ENCODE results near the gene SRCIN1. TPM values are rescaled to one million over a fixed set of nuclear protein-coding genes. Genes with fewer than 3 reads are reported as not detected.
"Not testable (repeated sequence)": the region's sequence is repeated elsewhere in the genome, so short reads cannot be mapped to it uniquely, and the experiment has no call there.

The SRCIN1 gene
- total RNA-seq, 1 experiment from 2014 or later = 16.7 TPM

DNA sequence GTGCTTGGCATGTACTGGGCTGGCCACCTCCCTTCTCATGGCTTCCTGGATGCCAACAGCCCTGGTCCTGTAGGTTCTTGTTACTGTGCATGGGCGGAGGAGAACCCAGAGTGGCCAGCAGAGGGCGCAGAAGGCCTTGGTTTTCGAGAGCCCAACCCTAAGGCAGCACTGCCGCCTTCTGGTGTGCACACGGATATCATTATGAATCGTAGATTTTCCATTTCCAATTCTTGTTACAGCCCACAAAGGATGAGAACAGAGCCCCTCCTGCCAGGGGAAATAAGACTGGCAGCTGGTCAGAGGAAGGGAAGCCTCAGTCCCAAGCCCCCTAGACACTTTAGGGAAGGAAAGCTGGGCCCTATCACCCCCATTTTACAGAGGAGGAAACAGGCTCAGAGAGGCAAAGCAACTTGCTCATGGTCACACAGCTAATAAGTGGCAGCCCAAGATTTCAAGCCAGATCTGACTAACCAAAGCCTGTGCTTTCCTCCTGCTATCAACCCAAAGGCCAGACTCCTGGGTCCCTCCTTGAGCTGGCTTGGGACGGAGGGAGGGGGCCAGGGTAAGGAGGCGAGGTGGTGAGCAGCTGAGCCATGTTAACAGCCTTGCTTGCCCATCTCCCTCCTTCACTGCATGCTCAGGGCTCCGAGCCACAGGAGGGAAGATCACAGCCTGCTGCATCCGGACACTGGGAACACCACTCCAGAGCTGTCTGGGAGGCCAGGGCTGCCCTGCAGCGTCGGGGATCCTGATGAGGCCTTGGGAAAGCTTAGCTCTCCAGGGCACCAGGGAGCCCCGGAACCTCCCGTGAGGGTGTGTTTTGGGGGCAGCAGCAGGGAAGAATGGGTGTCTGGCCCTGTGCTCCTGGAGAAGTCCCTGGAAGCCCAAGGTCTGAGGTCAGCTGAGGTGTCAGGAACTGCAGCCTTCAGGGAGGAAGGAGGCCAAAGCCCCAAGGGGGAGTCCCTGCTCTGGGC lies 113.4 kb downstream of the SRCIN1 start:
- H3K4me2 ChIP-seq; BruUV-seq (replicated peaks); H4K20me1 ChIP-seq (ENCODE audit: insufficient read depth); H3K9me2 ChIP-seq (ENCODE audit: insufficient read depth); H3K4me1 ChIP-seq (replicated peaks; ENCODE audit: insufficient read depth); H3K27ac ChIP-seq; H3K9me3 ChIP-seq (ENCODE audit: insufficient read depth, low read depth); H3K79me2 ChIP-seq (ENCODE audit: low read depth); POLR2A ChIA-PET (ENCODE audit: unreplicated experiment); H3K36me3 ChIP-seq (ENCODE audit: low read depth); H2AFZ ChIP-seq; H3F3A ChIP-seq (ENCODE audit: insufficient read depth, low read depth); H3K27me3 ChIP-seq (ENCODE audit: insufficient read depth, low read depth); H3K4me3 ChIP-seq: not testable (repeated sequence)
- intact Hi-C loops (cut with micrococcal nuclease; ENCODE audit: unreplicated experiment) = loop anchor here (1.0 kb wide), 3 partner anchors 92 to 175 kb away; no protein-coding TSS in a partner anchor
- peak; percentile 72 to 89 for DNase-seq
- CTCF ChIA-PET = interaction anchor here (0.5 to 0.7 kb wide), 2 partner anchors 608 to 849 kb away, joined by 3 read pairs; no protein-coding TSS in a partner anchor
- TF ChIP-seq, protein P1, sequence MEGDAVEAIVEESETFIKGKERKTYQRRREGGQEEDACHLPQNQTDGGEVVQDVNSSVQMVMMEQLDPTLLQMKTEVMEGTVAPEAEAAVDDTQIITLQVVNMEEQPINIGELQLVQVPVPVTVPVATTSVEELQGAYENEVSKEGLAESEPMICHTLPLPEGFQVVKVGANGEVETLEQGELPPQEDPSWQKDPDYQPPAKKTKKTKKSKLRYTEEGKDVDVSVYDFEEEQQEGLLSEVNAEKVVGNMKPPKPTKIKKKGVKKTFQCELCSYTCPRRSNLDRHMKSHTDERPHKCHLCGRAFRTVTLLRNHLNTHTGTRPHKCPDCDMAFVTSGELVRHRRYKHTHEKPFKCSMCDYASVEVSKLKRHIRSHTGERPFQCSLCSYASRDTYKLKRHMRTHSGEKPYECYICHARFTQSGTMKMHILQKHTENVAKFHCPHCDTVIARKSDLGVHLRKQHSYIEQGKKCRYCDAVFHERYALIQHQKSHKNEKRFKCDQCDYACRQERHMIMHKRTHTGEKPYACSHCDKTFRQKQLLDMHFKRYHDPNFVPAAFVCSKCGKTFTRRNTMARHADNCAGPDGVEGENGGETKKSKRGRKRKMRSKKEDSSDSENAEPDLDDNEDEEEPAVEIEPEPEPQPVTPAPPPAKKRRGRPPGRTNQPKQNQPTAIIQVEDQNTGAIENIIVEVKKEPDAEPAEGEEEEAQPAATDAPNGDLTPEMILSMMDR (conservative IDR thresholded peaks at IDR 0.05) = peak; percentile 68; the same call in 1 of the 2 replicates

DNA sequence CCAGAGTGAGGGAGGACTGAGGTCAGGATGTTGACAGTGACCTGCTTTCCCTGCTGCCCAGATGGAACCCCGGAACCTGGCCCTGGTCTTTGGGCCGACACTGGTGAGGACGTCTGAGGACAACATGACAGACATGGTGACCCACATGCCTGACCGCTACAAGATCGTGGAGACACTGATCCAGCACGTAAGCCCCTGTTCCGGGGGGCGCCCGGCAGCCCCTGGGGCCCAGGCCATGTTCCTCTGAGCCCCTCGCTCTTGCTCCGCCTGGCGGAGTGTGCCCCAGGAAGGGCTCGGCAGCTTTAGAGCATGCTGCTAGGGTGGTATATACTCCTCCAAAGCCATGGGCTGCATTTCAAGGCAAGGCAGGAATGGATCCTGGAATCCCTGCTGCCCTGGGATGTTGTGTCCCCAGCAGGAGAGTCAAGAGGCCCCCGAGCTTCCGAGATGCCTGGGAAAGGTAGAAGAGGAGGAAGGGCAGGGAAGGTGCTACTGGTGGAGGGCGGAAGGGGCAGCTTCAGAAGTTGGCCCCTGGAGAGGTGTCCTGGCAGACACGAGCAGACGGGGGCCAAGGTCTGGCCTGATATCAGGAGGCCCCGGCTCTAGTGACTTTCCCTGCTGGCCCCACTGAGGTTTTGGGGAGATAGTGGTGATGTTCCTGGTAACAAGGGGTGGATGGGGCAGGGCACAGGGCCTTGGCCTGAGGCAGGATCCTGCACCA lies 114.2 kb downstream of the SRCIN1 start:
- POLR2A ChIA-PET (ENCODE audit: unreplicated experiment); DNase-seq; H3K4me1 ChIP-seq (replicated peaks; ENCODE audit: insufficient read depth); H2AFZ ChIP-seq; BruUV-seq (replicated peaks); H3K9me3 ChIP-seq (ENCODE audit: insufficient read depth, low read depth); H3K27me3 ChIP-seq (ENCODE audit: insufficient read depth, low read depth); H4K20me1 ChIP-seq (ENCODE audit: insufficient read depth); H3K36me3 ChIP-seq (ENCODE audit: low read depth); CTCF ChIA-PET; H3F3A ChIP-seq (ENCODE audit: insufficient read depth, low read depth); H3K79me2 ChIP-seq (ENCODE audit: low read depth); H3K4me2 ChIP-seq; H3K27ac ChIP-seq; H3K4me3 ChIP-seq; H3K9me2 ChIP-seq (ENCODE audit: insufficient read depth): not testable (repeated sequence)
- intact Hi-C loops (cut with micrococcal nuclease; ENCODE audit: unreplicated experiment) = loop anchor here (1.0 kb wide), 3 partner anchors 93 to 176 kb away; no protein-coding TSS in a partner anchor

DNA sequence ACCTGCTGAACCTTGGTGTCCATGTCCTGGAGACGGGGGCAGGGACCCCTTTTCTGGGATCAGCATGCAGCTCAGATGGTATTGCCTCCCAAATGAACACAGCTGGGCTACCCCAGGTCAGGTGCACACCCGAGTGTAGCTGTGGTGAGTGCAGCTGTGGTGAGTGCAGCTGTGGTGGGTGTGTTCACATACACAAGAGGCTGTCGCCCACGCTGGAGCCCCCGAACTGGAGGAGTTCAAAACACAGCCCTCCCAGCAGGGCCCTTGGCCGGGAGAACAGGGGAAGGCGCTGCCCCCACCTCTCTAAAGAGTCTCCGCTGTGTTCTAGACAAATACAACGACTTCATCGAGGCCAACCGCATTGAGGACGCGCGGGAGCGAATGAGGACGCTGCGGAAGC lies 116.0 kb downstream of the SRCIN1 start:
- H3K27ac ChIP-seq; intact Hi-C loops (cut with micrococcal nuclease; ENCODE audit: unreplicated experiment); POLR2A ChIA-PET (ENCODE audit: unreplicated experiment); H3K79me2 ChIP-seq (ENCODE audit: low read depth); DNase-seq; H3K9me2 ChIP-seq (ENCODE audit: insufficient read depth); H3K4me3 ChIP-seq; BruUV-seq (replicated peaks); H4K20me1 ChIP-seq (ENCODE audit: insufficient read depth); H2AFZ ChIP-seq; H3K9me3 ChIP-seq (ENCODE audit: insufficient read depth, low read depth); H3F3A ChIP-seq (ENCODE audit: insufficient read depth, low read depth); H3K4me2 ChIP-seq; CTCF ChIA-PET; H3K4me1 ChIP-seq (replicated peaks; ENCODE audit: insufficient read depth); H3K36me3 ChIP-seq (ENCODE audit: low read depth); H3K27me3 ChIP-seq (ENCODE audit: insufficient read depth, low read depth): not testable (repeated sequence)

DNA sequence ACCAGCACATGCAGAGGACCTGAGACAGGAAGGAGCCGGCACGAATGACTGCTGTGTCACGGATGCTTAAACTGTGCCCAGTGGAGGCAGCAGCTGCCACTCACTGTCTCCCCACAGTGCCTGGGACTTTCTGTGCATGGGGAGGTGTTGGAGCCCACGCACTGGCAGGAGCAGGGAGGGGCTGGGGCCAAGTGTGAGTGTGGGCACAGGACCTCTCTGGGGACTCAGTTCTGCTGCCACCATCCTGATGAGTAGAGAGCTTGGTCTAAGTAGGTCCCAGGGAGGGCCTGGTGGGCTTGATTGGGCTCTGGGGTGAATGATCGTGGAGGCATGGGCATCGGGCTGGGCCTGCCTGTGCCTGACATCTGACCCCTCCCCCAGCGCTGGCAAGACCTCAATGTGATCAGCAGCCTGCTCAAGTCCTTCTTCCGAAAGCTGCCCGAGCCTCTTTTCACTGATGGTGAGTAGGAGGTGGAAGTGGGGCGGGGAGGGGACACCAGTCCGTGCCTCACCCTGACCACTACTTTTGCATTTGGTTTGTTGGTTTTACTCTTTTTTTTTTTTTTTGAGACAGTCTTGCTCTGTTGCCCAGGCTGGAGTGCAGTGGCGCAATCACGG lies 120.0 kb downstream of the SRCIN1 start:
- CTCF ChIA-PET; H3K4me2 ChIP-seq; BruUV-seq (replicated peaks); H3K9me3 ChIP-seq (ENCODE audit: insufficient read depth, low read depth); H3K9me2 ChIP-seq (ENCODE audit: insufficient read depth); H3K4me3 ChIP-seq; H3K27me3 ChIP-seq (ENCODE audit: insufficient read depth, low read depth); DNase-seq; H3K79me2 ChIP-seq (ENCODE audit: low read depth); POLR2A ChIA-PET (ENCODE audit: unreplicated experiment); H3K36me3 ChIP-seq (ENCODE audit: low read depth); H2AFZ ChIP-seq; H4K20me1 ChIP-seq (ENCODE audit: insufficient read depth); H3F3A ChIP-seq (ENCODE audit: insufficient read depth, low read depth); H3K4me1 ChIP-seq (replicated peaks; ENCODE audit: insufficient read depth); H3K27ac ChIP-seq: not testable (repeated sequence)
- intact Hi-C loops (cut with micrococcal nuclease; ENCODE audit: unreplicated experiment) = loop anchor here (1.0 to 2.0 kb wide), 2 partner anchors 41 to 62 kb away; no protein-coding TSS in a partner anchor

All from PC-9 (cell line).